ENCODE data around the gene TYW3.
"Not testable (repeated sequence)": the region's sequence is repeated elsewhere in the genome, so short reads cannot be mapped to it uniquely, and the experiment has no call there.

DNA sequence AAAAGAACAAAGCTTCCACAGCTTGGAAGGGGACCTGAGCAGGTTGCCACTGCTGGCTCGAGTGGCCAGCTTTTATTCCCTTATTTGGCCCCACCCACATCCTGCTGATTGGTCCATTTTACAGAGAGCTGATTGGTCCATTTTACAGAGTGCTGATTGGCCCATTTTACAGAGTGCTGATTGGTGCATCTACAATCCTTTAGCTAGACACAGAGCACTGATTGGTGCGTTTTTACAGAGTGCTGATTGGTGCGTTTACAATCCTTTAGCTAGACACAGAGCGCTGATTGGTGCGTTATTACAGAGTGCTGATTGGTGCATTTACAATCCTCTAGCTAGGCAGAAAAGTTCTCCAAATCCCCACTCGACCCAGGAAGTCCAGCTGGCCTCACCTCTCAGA lies 12.3 kb downstream of the TYW3 start:
- TF ChIP-seq POU6F1 (CRISPR knock-in tag; IDR thresholded peaks at IDR 0.05; ENCODE audit: borderline replicate concordance, low read depth); ZNF8 (CRISPR knock-in tag; IDR thresholded peaks at IDR 0.05); ARNTL (CRISPR knock-in tag; IDR thresholded peaks at IDR 0.05; ENCODE audit: borderline replicate concordance, low read depth); ZNF70 (CRISPR knock-in tag; IDR thresholded peaks at IDR 0.05); CREB5 (CRISPR knock-in tag; IDR thresholded peaks at IDR 0.05; ENCODE audit: low read depth); ZFP30 (CRISPR knock-in tag; IDR thresholded peaks at IDR 0.05): not testable (repeated sequence)
- TF ChIP-seq, protein P1, sequence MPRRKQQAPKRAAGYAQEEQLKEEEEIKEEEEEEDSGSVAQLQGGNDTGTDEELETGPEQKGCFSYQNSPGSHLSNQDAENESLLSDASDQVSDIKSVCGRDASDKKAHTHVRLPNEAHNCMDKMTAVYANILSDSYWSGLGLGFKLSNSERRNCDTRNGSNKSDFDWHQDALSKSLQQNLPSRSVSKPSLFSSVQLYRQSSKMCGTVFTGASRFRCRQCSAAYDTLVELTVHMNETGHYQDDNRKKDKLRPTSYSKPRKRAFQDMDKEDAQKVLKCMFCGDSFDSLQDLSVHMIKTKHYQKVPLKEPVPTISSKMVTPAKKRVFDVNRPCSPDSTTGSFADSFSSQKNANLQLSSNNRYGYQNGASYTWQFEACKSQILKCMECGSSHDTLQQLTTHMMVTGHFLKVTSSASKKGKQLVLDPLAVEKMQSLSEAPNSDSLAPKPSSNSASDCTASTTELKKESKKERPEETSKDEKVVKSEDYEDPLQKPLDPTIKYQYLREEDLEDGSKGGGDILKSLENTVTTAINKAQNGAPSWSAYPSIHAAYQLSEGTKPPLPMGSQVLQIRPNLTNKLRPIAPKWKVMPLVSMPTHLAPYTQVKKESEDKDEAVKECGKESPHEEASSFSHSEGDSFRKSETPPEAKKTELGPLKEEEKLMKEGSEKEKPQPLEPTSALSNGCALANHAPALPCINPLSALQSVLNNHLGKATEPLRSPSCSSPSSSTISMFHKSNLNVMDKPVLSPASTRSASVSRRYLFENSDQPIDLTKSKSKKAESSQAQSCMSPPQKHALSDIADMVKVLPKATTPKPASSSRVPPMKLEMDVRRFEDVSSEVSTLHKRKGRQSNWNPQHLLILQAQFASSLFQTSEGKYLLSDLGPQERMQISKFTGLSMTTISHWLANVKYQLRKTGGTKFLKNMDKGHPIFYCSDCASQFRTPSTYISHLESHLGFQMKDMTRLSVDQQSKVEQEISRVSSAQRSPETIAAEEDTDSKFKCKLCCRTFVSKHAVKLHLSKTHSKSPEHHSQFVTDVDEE (CRISPR knock-in tag; IDR thresholded peaks at IDR 0.05): not testable (repeated sequence)

Measured in SK-N-SH treated with all-trans-retinoic acid at 6 μM for 48 hours (cell line).